ENCODE data around the gene EPHA2.

- TF ChIP-seq POLR2AphosphoS5 (IDR thresholded peaks at IDR 0.05; ENCODE audit: borderline replicate concordance, low read depth, low read length) (no peak), EZH2 (IDR thresholded peaks at IDR 0.05) (no peak)
Measured at GRCh38 chr1:16142383-16142995, 13.4 kb downstream of the EPHA2 start.
